ENCODE data around the gene C1orf87.

DNA sequence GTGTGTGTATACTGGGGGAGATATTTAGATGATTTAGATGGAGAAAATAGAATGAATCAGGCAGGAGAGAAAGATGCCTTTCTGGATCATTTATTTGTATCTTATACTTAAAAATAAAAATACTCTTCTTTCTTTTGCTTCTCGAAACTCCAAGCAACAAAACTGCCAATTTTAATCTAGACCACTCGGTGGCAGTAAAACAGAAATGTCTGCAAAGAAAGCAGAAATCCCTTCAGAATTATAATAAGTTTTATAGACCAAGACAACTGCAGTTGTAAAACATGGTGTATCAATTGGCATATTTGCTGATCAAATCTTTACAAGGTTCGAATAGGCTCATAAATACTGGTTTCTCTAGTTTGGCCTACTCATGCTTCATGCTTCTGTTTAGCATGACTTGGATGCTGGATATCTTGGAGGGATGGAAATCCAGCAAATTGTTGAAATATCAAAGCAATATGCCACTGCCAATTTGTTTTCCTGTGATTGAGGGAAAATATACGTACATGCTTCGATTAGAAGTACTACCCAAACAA, 15.1 kb upstream of the C1orf87 start:
- TF ChIP-seq, protein P1, sequence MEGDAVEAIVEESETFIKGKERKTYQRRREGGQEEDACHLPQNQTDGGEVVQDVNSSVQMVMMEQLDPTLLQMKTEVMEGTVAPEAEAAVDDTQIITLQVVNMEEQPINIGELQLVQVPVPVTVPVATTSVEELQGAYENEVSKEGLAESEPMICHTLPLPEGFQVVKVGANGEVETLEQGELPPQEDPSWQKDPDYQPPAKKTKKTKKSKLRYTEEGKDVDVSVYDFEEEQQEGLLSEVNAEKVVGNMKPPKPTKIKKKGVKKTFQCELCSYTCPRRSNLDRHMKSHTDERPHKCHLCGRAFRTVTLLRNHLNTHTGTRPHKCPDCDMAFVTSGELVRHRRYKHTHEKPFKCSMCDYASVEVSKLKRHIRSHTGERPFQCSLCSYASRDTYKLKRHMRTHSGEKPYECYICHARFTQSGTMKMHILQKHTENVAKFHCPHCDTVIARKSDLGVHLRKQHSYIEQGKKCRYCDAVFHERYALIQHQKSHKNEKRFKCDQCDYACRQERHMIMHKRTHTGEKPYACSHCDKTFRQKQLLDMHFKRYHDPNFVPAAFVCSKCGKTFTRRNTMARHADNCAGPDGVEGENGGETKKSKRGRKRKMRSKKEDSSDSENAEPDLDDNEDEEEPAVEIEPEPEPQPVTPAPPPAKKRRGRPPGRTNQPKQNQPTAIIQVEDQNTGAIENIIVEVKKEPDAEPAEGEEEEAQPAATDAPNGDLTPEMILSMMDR (IDR thresholded peaks at IDR 0.05) = peak; percentile 56
- TF ChIP-seq FOXM1 (IDR thresholded peaks at IDR 0.05; ENCODE audit: low read depth) = no peak
- TF ChIP-seq RAD21 (IDR thresholded peaks at IDR 0.05; ENCODE audit: low read length) = peak; percentile 57
- TF ChIP-seq RFX5 (IDR thresholded peaks at IDR 0.05; ENCODE audit: low read length) = no peak
- TF ChIP-seq, protein P2, sequence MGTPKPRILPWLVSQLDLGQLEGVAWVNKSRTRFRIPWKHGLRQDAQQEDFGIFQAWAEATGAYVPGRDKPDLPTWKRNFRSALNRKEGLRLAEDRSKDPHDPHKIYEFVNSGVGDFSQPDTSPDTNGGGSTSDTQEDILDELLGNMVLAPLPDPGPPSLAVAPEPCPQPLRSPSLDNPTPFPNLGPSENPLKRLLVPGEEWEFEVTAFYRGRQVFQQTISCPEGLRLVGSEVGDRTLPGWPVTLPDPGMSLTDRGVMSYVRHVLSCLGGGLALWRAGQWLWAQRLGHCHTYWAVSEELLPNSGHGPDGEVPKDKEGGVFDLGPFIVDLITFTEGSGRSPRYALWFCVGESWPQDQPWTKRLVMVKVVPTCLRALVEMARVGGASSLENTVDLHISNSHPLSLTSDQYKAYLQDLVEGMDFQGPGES (IDR thresholded peaks at IDR 0.05; ENCODE audit: low read depth, low read length) = no peak
- TF ChIP-seq EP300 (IDR thresholded peaks at IDR 0.05; ENCODE audit: borderline replicate concordance in 1 of 2, low read depth in 1 of 2, low read length in 1 of 2) = no peak
- no peak for TF ChIP-seq TEAD4 (IDR thresholded peaks at IDR 0.05; ENCODE audit: borderline replicate concordance, insufficient read depth)
- no peak for TF ChIP-seq JUND (IDR thresholded peaks at IDR 0.05)
- TF ChIP-seq, protein P3, sequence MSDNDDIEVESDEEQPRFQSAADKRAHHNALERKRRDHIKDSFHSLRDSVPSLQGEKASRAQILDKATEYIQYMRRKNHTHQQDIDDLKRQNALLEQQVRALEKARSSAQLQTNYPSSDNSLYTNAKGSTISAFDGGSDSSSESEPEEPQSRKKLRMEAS (IDR thresholded peaks at IDR 0.05; ENCODE audit: low read depth) = no peak
- no peak for TF ChIP-seq FOXJ3 (CRISPR knock-in tag; IDR thresholded peaks at IDR 0.05)

Data from SK-N-SH (cell line).